Measurements from ENCODE around the gene SYT11.

DNA sequence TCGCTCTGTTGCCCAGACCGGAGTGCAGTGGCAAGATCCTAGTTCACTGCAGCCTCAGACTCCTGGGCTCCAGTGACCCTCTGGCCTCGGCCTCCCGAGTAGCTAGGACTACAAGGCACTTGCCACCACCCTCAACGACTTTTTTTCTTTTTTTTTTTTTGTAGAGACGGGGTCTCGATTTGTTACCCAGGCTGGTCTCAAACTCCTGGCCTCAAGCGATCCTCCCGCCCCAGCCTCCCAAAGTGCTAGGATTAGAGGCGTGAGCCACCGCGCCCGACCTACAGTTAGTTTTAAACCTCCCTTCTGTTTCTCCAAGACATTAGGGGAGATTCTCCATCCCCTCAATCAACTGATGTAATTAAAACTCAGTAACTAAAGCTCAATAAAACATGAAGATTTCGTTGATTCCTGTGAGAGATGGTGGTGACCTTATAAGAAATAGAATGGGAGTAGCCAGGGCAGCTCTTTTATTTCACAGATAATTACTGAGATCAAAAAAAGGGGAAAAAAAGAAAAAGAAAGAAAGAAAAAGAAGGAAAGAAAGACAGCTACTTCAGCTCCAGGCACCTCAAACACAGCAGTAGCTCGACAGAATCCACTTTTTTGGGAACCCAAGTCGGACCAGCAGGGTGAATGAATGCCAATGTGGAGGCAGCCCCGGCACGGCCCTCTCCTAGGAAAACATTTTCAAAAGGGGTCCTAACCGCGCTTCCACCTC lies 3.0 kb upstream of the SYT11 start:
- no peak for TF ChIP-seq EZH2phosphoT487 (IDR thresholded peaks at IDR 0.05; ENCODE audit: insufficient read depth, low read depth)
- no peak for TF ChIP-seq EZH2 (IDR thresholded peaks at IDR 0.05; ENCODE audit: insufficient read depth, poor library complexity, severe bottlenecking)
